ENCODE data around the gene BRSK2.
"Not testable (repeated sequence)": the region's sequence is repeated elsewhere in the genome, so short reads cannot be mapped to it uniquely, and the experiment has no call there.

The BRSK2 gene

DNA sequence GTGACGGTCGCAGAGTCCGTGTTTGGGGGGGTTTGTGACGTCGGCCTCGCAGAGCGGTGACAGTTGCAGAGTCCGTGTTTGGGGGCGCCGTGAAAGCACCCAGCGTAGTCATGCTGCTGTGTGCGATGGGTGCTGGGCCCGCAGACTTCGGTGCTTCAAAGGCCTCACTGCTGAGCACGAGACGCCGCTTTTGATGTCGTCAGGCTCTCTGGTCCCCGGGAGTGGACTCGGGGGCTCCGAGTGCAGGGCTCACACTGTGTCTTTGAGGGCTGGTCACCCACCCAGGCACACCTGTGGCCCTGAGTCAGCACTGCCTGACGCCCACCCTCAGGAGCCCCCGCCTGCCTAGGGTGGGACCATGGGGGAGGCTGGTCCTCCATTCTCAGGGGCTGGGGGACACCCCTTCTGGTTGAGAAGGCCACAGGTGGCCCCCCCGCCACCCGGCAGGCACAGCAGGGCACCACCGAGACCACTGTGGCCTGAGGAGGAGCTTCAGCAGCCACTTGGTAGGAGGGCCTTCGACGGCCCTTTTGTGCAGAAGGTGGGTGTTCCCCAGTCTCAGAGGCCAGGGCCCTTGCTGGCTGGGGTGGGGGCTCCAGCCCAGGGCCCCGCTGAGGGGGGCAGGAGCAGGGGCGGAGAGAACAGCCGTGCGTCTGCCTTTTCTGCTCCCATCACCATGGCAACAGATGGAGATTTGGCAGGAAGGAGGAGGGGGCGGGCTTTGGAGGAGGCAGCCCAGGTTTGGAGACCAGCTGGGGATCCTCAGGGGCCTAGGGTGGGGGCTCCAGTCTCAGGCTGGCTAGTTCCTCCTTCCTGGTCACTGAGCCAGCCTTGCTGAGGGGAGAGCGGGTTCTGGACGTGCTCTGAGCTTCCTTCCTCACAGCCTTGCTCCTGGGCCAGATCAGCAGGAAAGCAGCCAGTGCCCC is 20.9 kb downstream of the BRSK2 start:
- no peak for DNase-seq

DNA sequence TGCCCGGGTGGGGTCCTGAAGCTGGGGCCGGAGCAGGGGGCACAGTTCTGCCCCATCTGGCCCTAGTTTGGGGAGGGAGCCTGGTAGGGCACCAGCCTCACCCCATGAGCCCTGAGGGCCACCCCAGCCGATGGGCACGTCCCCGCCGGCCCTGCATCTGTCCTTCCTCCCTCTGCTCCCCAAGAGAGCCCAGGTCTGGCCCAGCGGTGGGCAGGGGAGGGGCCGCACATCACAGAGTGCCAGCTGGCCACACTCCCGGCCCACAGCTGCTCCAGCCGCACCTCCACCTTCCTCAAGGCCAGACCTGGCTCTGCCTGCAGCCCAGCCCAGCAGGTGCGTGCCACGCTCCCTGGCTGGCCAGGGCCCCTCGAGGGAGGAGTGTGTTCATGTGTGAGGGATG is 21.6 kb downstream of the BRSK2 start:
- no peak for DNase-seq

DNA sequence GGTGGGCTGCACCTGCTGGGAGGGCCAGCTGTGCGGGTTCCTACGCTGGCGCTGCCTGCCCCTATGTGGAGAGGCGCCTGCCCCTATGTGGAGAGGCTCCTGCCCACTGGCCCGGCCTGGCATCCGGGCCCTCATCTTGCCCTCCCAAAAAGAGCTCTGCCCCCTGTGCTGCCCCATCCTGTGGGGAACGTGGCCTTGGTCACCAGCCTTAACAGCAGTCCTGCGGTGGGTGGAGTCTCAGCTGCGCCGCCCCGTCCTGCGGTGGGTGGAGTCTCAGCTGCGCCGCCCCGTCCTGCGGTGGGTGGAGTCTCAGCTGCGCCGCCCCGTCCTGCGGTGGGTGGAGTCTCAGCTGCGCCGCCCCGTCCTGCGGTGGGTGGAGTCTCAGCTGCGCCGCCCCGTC is 22.0 kb downstream of the BRSK2 start:
- DNase-seq, result not testable (repeated sequence)

DNA sequence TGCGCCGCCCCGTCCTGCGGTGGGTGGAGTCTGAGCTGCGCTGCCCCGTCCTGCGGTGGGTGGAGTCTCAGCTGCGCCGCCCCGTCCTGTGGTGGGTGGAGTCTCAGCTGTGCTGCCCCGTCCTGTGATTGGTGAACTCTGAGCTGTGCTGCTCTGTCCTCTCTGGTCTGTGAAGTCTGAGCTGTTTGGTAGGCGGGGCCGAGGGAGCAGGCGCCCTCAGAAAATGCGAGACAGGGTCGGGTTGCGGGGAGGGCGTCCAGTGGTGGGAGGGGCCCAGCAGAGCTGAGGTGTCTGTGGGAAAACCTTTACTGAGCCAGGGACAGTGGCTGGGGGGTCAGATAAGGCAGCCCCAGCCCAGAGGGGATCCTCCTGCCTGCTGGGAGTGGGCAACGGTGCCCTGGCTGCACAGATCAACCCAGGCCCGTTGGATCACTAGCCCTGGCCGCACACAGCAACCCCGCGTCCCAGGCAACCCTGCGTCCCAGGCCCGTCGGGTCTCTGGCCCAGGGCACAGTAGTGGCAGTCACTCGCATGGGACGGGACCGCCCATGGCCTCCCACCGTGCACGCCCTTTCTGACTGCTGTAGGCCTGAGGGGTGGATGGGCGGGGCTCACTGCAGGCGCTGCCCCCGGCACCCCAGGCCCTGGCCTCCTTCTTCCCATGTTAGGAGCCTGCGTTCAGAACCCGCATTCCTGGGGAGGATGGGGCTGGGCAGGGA is 22.8 kb downstream of the BRSK2 start:
- no peak for DNase-seq

DNA sequence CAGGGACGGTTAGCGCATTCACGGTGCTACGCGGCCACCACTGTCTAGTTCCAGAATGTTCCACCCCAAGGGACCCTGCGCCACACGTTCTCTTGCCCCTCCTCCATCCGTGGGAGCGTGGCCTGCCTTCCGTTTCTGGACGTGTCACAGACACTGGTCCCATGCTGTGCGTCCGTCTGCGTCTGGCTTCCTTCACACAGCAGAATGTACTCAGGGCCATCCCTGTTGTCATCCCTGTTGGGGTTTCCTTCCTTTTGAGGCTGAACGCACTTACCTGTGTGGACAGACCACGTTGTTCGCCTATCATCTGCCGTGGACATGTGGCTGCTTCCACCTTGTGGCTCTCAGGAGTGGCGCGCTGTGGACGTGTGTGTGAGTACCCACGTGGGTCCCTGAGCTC is 24.9 kb downstream of the BRSK2 start:
- DNase-seq, result no peak

DNA sequence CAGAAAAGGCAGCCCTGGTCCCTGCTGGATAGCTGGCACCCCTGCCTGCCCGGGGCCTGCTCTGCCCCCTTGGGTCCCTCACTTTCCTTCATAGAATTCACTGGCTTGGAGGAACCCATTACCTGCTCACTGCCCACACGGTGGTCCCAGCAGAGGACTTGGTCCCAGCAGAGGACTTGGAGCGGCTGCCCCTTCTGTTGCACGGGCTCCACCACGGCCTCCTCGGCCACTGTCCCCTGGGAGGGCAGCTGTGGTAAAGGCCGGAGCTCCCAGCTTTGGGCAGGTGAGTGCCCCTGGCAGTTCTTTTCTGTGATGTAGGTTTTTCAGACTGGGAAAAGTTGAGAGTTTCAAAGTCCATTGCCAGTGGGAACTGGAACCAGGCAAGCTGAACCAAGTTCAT is 25.9 kb downstream of the BRSK2 start:
- no peak for DNase-seq

DNA sequence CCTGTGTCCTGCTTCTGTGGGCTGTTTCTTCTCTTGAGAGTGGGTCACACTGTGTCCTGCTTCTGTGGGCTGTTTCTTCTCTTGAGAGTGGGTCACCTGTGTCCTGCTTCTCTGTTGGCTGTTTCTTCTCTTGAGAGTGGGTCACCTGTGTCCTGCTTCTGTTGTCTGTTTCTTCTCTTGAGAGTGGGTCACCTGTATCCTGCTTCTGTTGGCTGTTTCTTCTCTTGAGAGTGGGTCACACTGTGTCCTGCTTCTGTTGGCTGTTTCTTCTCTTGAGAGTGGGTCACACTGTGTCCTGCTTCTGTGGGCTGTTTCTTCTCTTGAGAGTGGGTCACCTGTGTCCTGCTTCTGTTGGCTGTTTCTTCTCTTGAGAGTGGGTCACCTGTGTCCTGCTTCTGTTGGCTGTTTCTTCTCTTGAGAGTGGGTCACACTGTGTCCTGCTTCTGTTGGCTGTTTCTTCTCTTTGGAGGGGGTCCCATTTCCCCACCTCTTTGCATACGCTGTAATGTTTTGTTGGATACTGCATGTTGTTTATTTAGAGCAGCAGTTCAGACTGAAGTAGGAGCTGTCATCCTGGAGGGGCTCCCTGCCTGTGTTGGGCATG is 28.6 kb downstream of the BRSK2 start:
- not testable (repeated sequence) for DNase-seq

DNA sequence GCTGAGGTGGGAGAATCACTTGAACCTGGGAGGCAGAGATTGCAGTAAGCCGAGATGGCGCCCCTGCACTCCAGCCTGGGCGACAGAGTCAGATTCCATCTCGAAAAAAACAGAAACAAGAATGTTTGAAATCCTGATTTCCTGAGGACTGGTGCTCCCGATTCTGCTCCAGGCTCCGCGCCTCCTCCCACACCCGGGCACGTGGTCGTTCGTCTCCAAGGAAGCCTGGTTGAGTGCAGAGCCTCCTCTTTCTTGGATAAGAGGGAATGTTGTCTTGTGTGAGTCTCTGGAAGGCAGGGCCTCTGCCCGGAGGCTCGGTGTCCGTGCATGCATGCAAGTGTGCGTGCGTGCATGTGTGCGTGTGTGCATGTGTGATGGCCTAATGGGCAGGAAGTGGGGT is 30.1 kb downstream of the BRSK2 start:
- DNase-seq, result no peak

DNA sequence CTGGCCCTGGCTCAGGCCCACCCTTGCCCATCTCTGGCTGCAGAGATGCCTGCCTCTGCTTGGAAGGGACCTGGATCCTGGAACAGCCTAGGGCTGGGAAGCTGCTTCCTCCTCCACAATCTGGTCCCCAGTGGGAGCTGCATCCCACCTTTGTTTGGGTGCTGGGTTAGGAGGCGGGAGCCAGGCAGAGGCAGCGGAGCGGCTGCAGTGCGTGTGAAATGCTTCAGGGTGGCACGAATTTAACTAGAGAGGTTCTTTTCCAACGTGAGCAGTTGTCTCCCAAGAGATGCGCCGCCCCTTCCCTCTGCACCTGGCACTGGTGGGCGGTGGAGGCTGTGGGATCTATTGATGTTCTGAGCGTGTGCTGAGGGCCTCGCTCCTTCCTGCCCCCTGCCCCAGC is 31.6 kb downstream of the BRSK2 start:
- no peak for DNase-seq

DNA sequence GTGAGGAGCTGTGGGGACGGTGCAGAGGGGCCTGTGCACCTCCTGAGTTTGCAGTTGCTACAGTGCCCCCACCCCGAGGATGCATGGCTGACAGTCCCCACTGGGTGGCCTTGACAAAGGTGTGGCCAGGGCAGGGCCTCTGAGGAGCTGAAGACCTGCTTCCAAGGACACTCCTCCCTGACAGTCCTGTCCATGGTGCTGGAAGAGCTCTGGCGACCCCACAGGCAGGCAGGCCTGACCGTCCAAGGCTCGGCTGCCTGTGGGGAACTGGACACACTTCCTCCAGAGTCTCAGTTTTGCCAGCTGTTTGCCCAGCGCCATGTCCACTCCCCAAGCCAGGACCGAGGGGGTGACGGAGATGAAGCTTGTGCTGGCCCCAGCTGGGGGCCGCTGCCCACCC is 32.7 kb downstream of the BRSK2 start:
- DNase-seq, result no peak

DNA sequence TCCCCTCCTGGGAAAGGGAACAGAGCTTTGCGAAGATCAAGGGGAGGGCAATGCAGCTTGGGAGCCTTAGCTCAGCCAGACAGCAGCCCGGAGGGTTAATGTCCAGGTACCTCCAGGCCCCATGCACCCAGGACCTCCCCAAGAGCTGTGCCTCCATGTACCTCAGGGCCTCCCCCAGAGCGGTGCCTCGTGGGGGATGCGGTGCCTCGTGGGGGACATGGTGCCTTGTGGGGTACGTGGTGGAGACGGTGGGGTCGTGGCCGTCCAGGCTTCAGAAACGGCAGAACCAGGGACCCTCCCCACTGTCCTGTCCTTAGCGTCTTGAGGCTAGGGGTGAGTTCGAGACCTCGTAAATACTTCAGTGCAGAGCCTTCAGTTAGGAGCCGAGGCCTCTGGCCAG is 33.2 kb downstream of the BRSK2 start:
- DNase-seq, result no peak

DNA sequence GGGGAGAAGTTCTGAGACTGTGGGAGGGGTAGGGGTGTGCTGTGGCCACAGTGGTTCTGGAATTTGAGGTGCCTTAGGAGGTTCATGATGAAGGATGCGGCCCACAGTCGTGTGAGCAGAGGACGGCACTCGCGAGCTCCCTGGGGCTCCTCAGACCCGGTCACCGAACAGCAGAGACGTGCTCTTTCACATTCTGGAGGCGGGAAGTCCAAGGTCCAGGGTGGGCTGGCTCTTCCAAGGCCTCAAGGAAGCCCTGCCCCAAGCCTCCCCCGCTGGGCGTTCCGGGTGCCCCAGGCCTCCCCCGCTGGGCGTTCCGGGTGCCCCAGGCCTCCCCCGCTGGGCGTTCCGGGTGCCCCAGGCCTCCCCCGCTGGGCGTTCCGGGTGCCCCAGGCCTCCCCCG is 33.7 kb downstream of the BRSK2 start:
- DNase-seq, result not testable (repeated sequence)

DNA sequence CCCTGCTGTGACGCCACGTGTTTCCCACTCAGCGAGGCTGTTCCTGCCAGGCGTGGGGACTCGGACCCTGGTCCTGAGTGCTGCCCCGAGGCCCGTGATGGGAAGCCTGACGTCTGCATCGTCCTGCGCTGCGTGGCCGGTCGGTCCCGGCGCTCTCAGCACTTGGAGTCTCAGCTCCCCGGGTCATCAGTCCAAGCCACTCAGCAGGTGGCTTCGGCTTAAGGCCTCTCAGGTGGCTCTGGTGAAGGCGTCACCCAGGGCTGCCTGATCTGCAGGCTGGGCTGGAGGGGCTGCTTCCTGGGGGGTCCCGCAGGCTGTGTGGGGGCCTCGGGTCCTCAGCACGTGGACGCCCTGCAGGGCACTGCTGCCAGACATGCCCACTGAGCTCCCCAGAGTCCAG is 35.3 kb downstream of the BRSK2 start:
- DNase-seq, result no peak

DNA sequence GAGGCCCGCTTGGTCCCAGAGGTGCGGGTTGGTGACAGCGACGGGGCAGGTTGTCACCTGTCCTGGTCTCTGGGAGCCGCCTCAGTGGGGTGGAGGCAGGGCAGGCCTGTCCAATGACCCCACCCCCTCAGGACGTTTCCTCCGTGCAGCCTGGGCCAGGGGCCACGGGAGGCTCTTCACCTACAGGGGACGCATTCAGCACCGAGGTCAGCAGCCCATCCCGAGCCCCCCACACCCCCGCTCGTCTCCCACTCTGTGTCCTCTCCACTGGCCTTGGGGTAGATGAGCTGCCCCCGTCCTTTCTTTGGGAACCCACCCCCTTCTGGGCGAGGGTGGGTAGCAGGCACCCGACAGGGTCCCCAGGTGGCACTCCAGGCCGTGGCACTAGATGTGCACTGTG is 35.7 kb downstream of the BRSK2 start:
- no peak for DNase-seq

DNA sequence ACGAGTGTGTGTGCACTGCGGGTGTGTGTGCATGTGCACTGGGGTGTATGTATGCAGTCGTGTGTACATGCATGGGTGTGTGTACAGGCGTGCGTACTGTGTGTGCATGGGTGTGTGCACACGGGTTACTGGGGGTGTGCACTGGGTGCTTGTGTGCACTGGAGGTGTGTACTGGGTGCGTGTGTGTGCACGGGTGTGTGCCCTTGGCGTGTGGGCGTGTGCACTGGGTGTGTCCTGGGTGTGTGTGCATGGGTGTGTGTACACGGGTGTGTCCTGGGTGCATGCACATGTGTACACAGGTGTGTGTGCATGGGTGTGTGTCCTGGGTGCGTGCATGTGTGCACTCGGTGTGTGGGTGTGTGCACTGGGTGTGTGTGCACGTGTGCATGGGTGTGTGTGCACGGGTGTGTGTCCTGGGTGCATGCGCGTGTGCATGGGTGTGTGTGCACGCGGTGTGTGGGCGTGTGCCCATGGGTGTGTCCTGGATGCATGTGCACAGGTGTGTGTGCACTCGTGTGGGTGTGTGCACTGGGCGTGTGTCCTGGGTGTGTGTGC is 39.1 kb downstream of the BRSK2 start:
- no peak for DNase-seq

DNA sequence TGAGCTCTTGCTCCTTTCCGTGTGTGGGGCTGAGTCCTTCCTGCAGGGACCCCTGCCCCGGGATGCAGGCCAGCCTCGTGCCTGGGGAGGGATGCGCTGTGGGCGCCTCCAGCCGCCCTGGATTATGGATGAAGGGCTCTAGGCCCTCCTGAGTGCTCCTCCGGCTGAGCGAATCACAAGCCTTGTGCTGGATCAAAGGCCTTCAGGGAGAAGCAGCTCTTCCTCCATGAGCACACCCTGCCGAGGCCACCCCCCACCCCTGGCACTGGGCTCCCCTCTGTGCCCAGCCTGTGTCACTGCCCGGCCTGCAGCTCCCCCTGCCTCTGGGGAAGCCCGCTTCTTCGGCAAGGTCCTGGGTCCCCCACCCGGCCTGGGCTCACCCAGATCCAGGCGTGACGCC is 43.8 kb downstream of the BRSK2 start:
- DNase-seq, result no peak

DNA sequence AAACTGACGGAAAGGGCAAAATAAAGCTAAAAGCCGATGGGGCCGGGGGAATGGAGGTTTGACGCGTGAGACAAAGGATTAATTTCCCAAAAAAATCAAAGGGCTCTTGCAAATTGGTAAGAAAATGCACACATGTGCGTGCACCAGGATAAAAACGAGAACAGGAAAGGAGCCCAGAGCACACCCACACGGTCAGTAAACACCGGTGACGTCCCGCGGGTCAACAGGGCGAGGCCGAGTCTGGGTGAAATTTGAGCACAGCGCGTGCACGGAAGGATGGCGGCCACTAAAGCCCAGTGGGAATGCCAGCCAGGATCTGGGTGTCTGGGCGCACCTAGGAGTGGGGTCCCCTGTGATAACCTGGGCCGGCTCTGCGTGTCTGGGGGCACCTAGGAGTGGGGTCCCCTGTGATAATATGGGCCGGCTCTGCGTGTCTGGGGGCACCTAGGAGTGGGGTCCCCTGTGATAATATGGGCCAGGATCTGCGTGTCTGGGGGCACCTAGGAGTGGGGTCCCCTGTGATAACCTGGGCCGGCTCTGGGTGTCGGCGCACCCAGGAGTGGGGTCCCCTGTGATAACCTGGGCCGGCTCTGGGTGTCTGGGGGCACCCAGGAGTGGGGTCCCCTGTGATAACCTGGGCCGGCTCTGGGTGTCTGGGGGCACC is 44.4 kb downstream of the BRSK2 start:
- DNase-seq, result no peak

DNA sequence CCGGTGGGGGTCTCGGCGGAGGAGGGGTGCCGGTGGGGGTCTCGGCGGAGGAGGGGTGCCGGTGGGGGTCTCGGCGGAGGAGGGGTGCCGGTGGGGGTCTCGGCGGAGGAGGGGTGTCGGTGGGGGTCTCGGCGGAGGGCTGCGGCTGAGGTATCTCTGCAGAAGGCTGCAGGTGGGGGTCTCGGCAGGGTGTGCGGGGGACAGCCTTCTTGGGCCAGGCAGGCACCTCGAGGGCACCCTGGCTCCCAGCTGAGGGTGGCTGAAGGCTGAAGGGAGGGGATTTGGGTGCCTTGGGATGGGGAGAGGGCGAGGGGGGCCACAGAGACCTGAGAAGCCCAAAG is 45.7 kb downstream of the BRSK2 start:
- not testable (repeated sequence) for DNase-seq

DNA sequence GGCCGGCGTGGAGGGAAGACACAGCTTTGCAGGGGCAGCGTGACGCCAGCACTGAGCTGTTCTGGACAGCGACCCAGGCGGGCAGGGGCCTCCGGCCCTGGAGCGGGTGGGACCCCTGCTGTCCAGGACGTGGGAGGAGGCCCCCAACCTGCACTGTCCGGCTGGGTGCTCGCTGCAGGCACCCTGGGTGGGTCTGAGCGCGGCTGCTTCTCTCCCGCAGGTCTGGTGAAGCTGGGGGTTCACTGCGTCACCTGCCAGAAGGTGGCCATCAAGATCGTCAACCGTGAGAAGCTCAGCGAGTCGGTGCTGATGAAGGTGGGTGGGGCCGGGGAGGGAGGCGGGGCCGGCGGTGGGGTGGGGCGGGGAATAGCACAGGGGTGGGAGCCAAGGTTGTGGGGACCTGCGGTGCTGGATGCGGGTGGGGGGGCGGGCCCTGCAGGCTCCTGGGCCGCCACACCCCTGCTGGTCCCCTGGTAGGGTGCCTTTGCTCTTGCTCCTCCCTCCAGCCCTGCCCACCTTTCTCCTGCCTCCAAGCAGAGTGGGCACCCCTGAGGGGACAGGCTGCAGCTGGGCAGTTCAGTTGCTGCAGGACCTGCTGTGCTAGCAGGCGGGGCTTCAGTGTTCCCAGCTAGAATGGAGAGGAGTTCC is 46.2 kb downstream of the BRSK2 start:
- DNase-seq, result no peak

DNA sequence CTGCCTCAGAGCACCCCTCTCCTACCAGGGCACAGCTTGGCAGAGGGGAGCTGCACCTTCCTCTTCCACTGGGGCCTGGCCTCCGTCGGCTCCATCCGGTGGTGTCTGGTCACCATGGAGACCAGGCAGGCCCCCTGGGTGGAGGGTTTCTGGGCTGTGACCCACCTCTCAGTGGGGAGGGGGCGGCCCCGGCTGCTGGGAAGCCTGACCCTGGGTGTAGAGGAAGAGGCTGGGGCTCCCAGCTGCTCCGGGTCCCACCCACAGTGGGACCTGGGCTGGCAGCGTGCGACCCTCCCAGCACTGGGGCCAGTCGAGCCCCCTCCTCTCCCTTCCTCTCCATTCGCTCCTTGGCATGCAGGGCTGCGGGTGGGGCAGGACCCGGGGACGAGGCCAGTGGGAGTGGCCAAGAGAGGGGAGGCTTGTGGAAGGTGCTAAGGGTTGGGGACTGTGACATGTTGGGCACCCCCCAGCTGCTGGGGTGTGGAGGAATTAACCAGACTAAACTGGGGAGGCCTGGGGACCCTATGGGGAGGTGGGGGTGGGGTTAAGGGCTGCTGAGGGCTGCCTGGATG is 46.8 kb downstream of the BRSK2 start:
- DNase-seq, result no peak

DNA sequence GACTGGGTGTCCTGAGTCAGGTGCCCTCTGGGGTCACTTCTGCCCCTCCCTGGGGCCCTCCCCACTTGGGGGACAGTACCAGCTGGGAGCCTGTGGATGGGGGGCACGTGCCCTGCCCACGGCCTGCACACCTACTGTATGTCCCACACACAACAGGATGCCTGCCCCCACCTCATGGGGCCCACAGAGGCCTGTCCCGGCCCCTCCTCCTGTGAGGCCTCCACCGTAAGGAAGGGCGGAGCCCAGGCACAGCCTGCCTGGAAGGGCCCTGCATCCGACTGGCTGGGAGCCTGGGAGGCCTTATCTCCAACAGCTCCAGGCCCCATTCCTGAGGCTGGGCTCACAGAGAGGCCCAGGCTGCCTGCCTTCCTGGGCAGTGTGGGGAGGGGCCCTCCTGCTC is 47.8 kb downstream of the BRSK2 start:
- DNase-seq, result peak; percentile 15

DNA sequence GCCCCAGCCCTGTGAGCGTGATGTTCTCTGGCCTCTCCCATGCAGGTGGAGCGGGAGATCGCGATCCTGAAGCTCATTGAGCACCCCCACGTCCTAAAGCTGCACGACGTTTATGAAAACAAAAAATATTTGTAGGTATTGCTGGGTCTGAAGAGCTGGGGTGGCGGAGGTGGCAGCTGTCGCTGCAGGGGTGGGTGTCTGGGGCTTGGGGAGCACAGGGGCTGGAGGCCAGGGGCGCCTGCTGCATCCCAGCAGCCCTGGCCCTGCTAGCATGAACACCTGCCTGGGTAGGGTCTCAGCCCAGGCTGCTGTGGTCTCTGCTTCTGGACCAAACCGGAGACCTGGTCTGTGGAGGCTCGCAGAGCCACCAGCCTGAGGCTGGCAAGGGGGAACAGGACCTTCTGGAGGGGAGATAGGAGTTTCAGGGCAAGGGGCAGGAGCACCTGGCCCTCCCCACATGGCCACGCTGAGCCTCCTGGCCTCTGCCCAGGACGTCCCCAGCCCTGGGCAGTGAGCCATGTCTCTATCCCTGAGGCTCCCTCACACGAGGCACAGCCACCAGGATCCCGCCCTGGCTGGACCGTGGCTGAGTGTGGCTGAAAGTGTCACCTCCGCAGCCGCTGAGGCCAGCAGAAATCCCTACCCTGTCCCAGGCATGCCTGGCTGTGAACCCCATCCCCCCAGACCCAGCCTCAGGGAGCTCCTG is 48.7 kb downstream of the BRSK2 start:
- DNase-seq, result no peak

Data from EL (cell line).